Peyer's patch (tissue), 4 donors: ENCODE results near the gene SHC4.

Experiments used
- POLR2A ChIP-seq, 2 donors: fragments of 450-650 bp; IDR thresholded peaks; one replicate each; pipeline ENCODE4 v1.5.1; 2017; ENCODE audit warnings: antibody characterized with exemption in 2 of 2, mild to moderate bottlenecking in 2 of 2, moderate library complexity in 2 of 2
- TF ChIP-seq, protein P1 (sequence below), 6 experiments: fragments of 450-650 bp in 4 of 6; fragments of 200-600 bp in 2 of 6; sonication (generic) in 1 of 6; IDR thresholded peaks; one replicate each; pipeline ENCODE4 v1.5.1; 2017 to 2019; ENCODE audit warnings: antibody characterized with exemption in 6 of 6, mild to moderate bottlenecking in 3 of 6, moderate library complexity in 1 of 6

- TF ChIP-seq, protein P1, sequence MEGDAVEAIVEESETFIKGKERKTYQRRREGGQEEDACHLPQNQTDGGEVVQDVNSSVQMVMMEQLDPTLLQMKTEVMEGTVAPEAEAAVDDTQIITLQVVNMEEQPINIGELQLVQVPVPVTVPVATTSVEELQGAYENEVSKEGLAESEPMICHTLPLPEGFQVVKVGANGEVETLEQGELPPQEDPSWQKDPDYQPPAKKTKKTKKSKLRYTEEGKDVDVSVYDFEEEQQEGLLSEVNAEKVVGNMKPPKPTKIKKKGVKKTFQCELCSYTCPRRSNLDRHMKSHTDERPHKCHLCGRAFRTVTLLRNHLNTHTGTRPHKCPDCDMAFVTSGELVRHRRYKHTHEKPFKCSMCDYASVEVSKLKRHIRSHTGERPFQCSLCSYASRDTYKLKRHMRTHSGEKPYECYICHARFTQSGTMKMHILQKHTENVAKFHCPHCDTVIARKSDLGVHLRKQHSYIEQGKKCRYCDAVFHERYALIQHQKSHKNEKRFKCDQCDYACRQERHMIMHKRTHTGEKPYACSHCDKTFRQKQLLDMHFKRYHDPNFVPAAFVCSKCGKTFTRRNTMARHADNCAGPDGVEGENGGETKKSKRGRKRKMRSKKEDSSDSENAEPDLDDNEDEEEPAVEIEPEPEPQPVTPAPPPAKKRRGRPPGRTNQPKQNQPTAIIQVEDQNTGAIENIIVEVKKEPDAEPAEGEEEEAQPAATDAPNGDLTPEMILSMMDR (IDR thresholded peaks at IDR 0.05): no peak
- TF ChIP-seq POLR2A (IDR thresholded peaks at IDR 0.05): no peak
Measured at GRCh38 chr15:48887144-48887543, 76.6 kb downstream of the SHC4 start.
